ENCODE data around the gene HLA-DRA. TPM values are rescaled to one million over a fixed set of nuclear protein-coding genes. Genes with fewer than 3 reads are reported as not detected.

HLA-DRA gene
- polyA plus RNA-seq, 2 of the 4 experiments (the other 2 are of a cell fraction): not detected

Other genes with a start within 250 kb of the HLA-DRA start
- gene PBX2, start 249.7 kb upstream of the HLA-DRA start, polyA plus RNA-seq (2011; rRNA removed): 27.0 and 27.4 TPM in 2 replicates
- gene PBX2, start 249.7 kb upstream of the HLA-DRA start, polyA plus RNA-seq (2017; fragmentation: RNase III; extraction: RNeasy Plus Mini Kit Qiagen cat#74134 plus additional on column Dnase treatment): 24.8 to 32.5 TPM (median 30.8 TPM) in 3 replicates
- 0.15 and 0.36 TPM in 2 replicates for gene GPSM3, start 247.2 kb upstream of the HLA-DRA start, polyA plus RNA-seq (2011; rRNA removed)
- gene GPSM3, start 247.2 kb upstream of the HLA-DRA start, polyA plus RNA-seq (2017; fragmentation: RNase III; extraction: RNeasy Plus Mini Kit Qiagen cat#74134 plus additional on column Dnase treatment): 0.19 to 0.30 TPM (median 0.22 TPM) in 3 replicates
- 0.66 and 0.70 TPM in 2 replicates for gene NOTCH4, start 215.8 kb upstream of the HLA-DRA start, polyA plus RNA-seq (2011; rRNA removed)
- 0.22 to 0.44 TPM (median 0.32 TPM) in 3 replicates for gene NOTCH4, start 215.8 kb upstream of the HLA-DRA start, polyA plus RNA-seq (2017; fragmentation: RNase III; extraction: RNeasy Plus Mini Kit Qiagen cat#74134 plus additional on column Dnase treatment)
- gene TSBP1, start 68.0 kb upstream of the HLA-DRA start, polyA plus RNA-seq (2011; rRNA removed): not detected in 2 replicates
- not detected in 3 replicates for gene TSBP1, start 68.0 kb upstream of the HLA-DRA start, polyA plus RNA-seq (2017; fragmentation: RNase III; extraction: RNeasy Plus Mini Kit Qiagen cat#74134 plus additional on column Dnase treatment)
- gene BTNL2, start 32.7 kb upstream of the HLA-DRA start, polyA plus RNA-seq (2011; rRNA removed): not detected in 2 replicates
- not detected in 3 replicates for gene BTNL2, start 32.7 kb upstream of the HLA-DRA start, polyA plus RNA-seq (2017; fragmentation: RNase III; extraction: RNeasy Plus Mini Kit Qiagen cat#74134 plus additional on column Dnase treatment)
- gene HLA-DRB5, start 90.4 kb downstream of the HLA-DRA start, polyA plus RNA-seq (2011; rRNA removed): not detected in 2 replicates
- gene HLA-DRB5, start 90.4 kb downstream of the HLA-DRA start, polyA plus RNA-seq (2017; fragmentation: RNase III; extraction: RNeasy Plus Mini Kit Qiagen cat#74134 plus additional on column Dnase treatment): not detected in 3 replicates
- not detected in 2 replicates for gene HLA-DRB1, start 150.0 kb downstream of the HLA-DRA start, polyA plus RNA-seq (2011; rRNA removed)
- not detected in 3 replicates for gene HLA-DRB1, start 150.0 kb downstream of the HLA-DRA start, polyA plus RNA-seq (2017; fragmentation: RNase III; extraction: RNeasy Plus Mini Kit Qiagen cat#74134 plus additional on column Dnase treatment)
- gene HLA-DQA1, start 197.5 kb downstream of the HLA-DRA start, polyA plus RNA-seq (2011; rRNA removed): not detected in 2 replicates
- not detected in 3 replicates for gene HLA-DQA1, start 197.5 kb downstream of the HLA-DRA start, polyA plus RNA-seq (2017; fragmentation: RNase III; extraction: RNeasy Plus Mini Kit Qiagen cat#74134 plus additional on column Dnase treatment)
- not detected in 2 replicates for gene HLA-DQB1, start 226.8 kb downstream of the HLA-DRA start, polyA plus RNA-seq (2011; rRNA removed)
- gene HLA-DQB1, start 226.8 kb downstream of the HLA-DRA start, polyA plus RNA-seq (2017; fragmentation: RNase III; extraction: RNeasy Plus Mini Kit Qiagen cat#74134 plus additional on column Dnase treatment): not detected in 3 replicates

Measured in A549 (cell line).